NCI-H1694 treated with DMSO at 0.1 percent for 48 hours (cell line): ENCODE results near the gene PLEKHA7.

Experiments used
- DNase-seq: peaks from one replicate; lab custom pipeline; 2025; lab: John Stamatoyannopoulos, UW

PLEKHA7 gene

GRCh38 chr11:16806791-16807190 lies 207.4 kb downstream of the PLEKHA7 start:
- no peak for DNase-seq

- no peak for DNase-seq
Observed at GRCh38 chr11:16805938-16806337, 208.3 kb downstream of the PLEKHA7 start.

- no peak for DNase-seq
Observed at GRCh38 chr11:16804104-16804947, 209.9 kb downstream of the PLEKHA7 start.

- DNase-seq = no peak
Observed at GRCh38 chr11:16801288-16801980, 212.8 kb downstream of the PLEKHA7 start.

GRCh38 chr11:16800382-16800781 lies 213.8 kb downstream of the PLEKHA7 start:
- DNase-seq = no peak

- DNase-seq = no peak
Observed at GRCh38 chr11:16799890-16800289, 214.3 kb downstream of the PLEKHA7 start.

- no peak for DNase-seq
Observed at GRCh38 chr11:16799221-16799620, 215.0 kb downstream of the PLEKHA7 start.

- no peak for DNase-seq
Observed at GRCh38 chr11:16797776-16798175, 216.4 kb downstream of the PLEKHA7 start.

- no peak for DNase-seq
Observed at GRCh38 chr11:16796311-16796710, 217.9 kb downstream of the PLEKHA7 start.

GRCh38 chr11:16795146-16795545 lies 219.1 kb downstream of the PLEKHA7 start:
- no peak for DNase-seq

- DNase-seq = no peak
Observed at GRCh38 chr11:16794047-16794818, 220.0 kb downstream of the PLEKHA7 start.

- no peak for DNase-seq
Observed at GRCh38 chr11:16793511-16793910, 220.7 kb downstream of the PLEKHA7 start.

GRCh38 chr11:16793009-16793408 lies 221.2 kb downstream of the PLEKHA7 start:
- no peak for DNase-seq

- DNase-seq = no peak
Observed at GRCh38 chr11:16792426-16792825, 221.8 kb downstream of the PLEKHA7 start.

GRCh38 chr11:16791191-16791961 lies 222.8 kb downstream of the PLEKHA7 start:
- no peak for DNase-seq

GRCh38 chr11:16790486-16791190 lies 223.6 kb downstream of the PLEKHA7 start:
- DNase-seq = no peak

GRCh38 chr11:16789560-16790485 lies 224.4 kb downstream of the PLEKHA7 start:
- no peak for DNase-seq

GRCh38 chr11:16789063-16789420 lies 225.2 kb downstream of the PLEKHA7 start:
- DNase-seq = no peak

- DNase-seq = peak; percentile 14
Observed at GRCh38 chr11:16788141-16789062, 225.8 kb downstream of the PLEKHA7 start.
